Stimulated activated naive B cell treated with anti-CD40 and anti-IgM and Interleukin-4, amounts not matched to agents 10 μg/mL and 1 μg/mL and 100 μg/mL, for 72 hours (primary cell): Measurements from ENCODE around the gene PEDS1.
"Not testable (repeated sequence)": the region's sequence is repeated elsewhere in the genome, so short reads cannot be mapped to it uniquely, and the experiment has no call there.

Experiments
- ATAC-seq, 2 donors: fragments of 150-1000 bp; cut with Tn5 transposase; replicated peaks; 2 replicates each; pipeline ENCODE4 v1.10.0; 2021; ENCODE audit warnings: moderate library complexity in 1 of 2
- DNase-seq: peaks from one replicate; pipeline ENCODE4 v3.0.0; 2021
- H3K27ac Mint-ChIP-seq: one replicate; pipeline ENCODE4 v1.8.0; 2022; ENCODE audit warnings: mild to moderate bottlenecking, mixed read lengths
- H3K27me3 Mint-ChIP-seq, 2 donors: one replicate each; pipeline ENCODE4 v1.8.0; 2022; ENCODE audit warnings: mixed read lengths in 2 of 2
- H3K36me3 Mint-ChIP-seq, 2 donors: one replicate each; pipeline ENCODE4 v1.8.0; 2022; ENCODE audit warnings: mixed read lengths in 2 of 2, mild to moderate bottlenecking in 1 of 2
- H3K4me1 Mint-ChIP-seq, 2 donors: one replicate each; pipeline ENCODE4 v1.8.0; 2022; ENCODE audit warnings: mixed read lengths in 2 of 2, mild to moderate bottlenecking in 1 of 2
- H3K4me3 Mint-ChIP-seq, 2 donors: one replicate each; pipeline ENCODE4 v1.8.0; 2022; ENCODE audit warnings: mild to moderate bottlenecking in 2 of 2, mixed read lengths in 2 of 2, moderate library complexity in 1 of 2
- H3K9me3 Mint-ChIP-seq, 2 donors: one replicate each; pipeline ENCODE4 v1.8.0; 2022; ENCODE audit warnings: mixed read lengths in 2 of 2, mild to moderate bottlenecking in 1 of 2

PEDS1 gene

GRCh38 chr20:50140339-50140859 is 13.1 kb downstream of the PEDS1 start:
- ATAC-seq (no peak), DNase-seq (no peak)
- H3K4me1 Mint-ChIP-seq = peaks cover 20 to 25% of the 10 kb centered on the region in 2 donors
- no peak overlapping the region for H3K27ac Mint-ChIP-seq
- H3K36me3 Mint-ChIP-seq = peaks cover 41 to 57% of the 10 kb centered on the region in 2 donors
- H3K27me3 Mint-ChIP-seq = no peaks in the 10 kb centered on the region
- H3K9me3 Mint-ChIP-seq = no peaks in the 10 kb centered on the region
- H3K4me3 Mint-ChIP-seq = no peak overlapping the region

- Mint-ChIP-seq H3K36me3 (peaks cover 41 to 58% of the 10 kb centered on the region in 2 donors), H3K9me3 (no peaks in the 10 kb centered on the region), H3K4me3 (no peak overlapping the region), H3K27me3 (no peaks in the 10 kb centered on the region), H3K4me1 (peaks cover 20 to 25% of the 10 kb centered on the region in 2 donors), H3K27ac (peak overlapping the region; percentile 17)
- no peak for DNase-seq
- ATAC-seq = no peak
These were observed 14.8 kb downstream of the PEDS1 start for GRCh38 chr20:50138479-50139393.

- H3K27ac Mint-ChIP-seq = no peak overlapping the region
These were observed 15.4 kb downstream of the PEDS1 start for GRCh38 chr20:50138120-50138478.

GRCh38 chr20:50137702-50138101 is 15.8 kb downstream of the PEDS1 start:
- DNase-seq, H3K27ac Mint-ChIP-seq, H3K4me3 Mint-ChIP-seq, H3K27me3 Mint-ChIP-seq, ATAC-seq, H3K9me3 Mint-ChIP-seq: not testable (repeated sequence)
- peaks cover 34 to 57% of the 10 kb centered on the region in 2 donors for H3K36me3 Mint-ChIP-seq
- peaks cover 16 to 17% of the 10 kb centered on the region in 2 donors for H3K4me1 Mint-ChIP-seq

More at GRCh38 chr20:50138120-50138478, 15.4 kb downstream of the PEDS1 start:
- H3K4me3 Mint-ChIP-seq = no peak overlapping the region
- peaks cover 20 to 21% of the 10 kb centered on the region in 2 donors for H3K4me1 Mint-ChIP-seq
- ATAC-seq (no peak), DNase-seq (no peak)
- H3K27me3 Mint-ChIP-seq = no peaks in the 10 kb centered on the region
- H3K9me3 Mint-ChIP-seq = no peaks in the 10 kb centered on the region
- H3K36me3 Mint-ChIP-seq = peaks cover 37 to 57% of the 10 kb centered on the region in 2 donors

GRCh38 chr20:50136822-50137599 is 16.5 kb downstream of the PEDS1 start:
- peaks cover 15 to 20% of the 10 kb centered on the region in 2 donors for H3K4me1 Mint-ChIP-seq
- no peak for DNase-seq
- H3K4me3 Mint-ChIP-seq = no peak overlapping the region
- no peaks in the 10 kb centered on the region for H3K9me3 Mint-ChIP-seq
- no peaks in the 10 kb centered on the region for H3K27me3 Mint-ChIP-seq
- peaks cover 34 to 59% of the 10 kb centered on the region in 2 donors for H3K36me3 Mint-ChIP-seq
- no peak overlapping the region for H3K27ac Mint-ChIP-seq
- ATAC-seq = no peak

GRCh38 chr20:50135157-50135556 is 18.4 kb downstream of the PEDS1 start:
- H3K27me3 Mint-ChIP-seq = not testable (repeated sequence)

GRCh38 chr20:50133474-50134217 is 19.9 kb downstream of the PEDS1 start:
- no peak overlapping the region for H3K4me3 Mint-ChIP-seq
- no peaks in the 10 kb centered on the region for H3K27me3 Mint-ChIP-seq
- H3K36me3 Mint-ChIP-seq = peaks cover 38 to 66% of the 10 kb centered on the region in 2 donors
- H3K9me3 Mint-ChIP-seq = no peaks in the 10 kb centered on the region
- ATAC-seq (peak in 1 of 2 donors; percentile 33), DNase-seq (no peak)
- H3K27ac Mint-ChIP-seq = no peak overlapping the region
- peaks cover 4 to 5% of the 10 kb centered on the region in 2 donors for H3K4me1 Mint-ChIP-seq

More at GRCh38 chr20:50135157-50135556, 18.4 kb downstream of the PEDS1 start:
- not testable (repeated sequence) for H3K27ac Mint-ChIP-seq, DNase-seq, H3K4me3 Mint-ChIP-seq, ATAC-seq, H3K9me3 Mint-ChIP-seq
- Mint-ChIP-seq H3K36me3 (peaks cover 40 to 64% of the 10 kb centered on the region in 2 donors), H3K4me1 (peaks cover 10 to 16% of the 10 kb centered on the region in 2 donors)

GRCh38 chr20:50133041-50133440 is 20.5 kb downstream of the PEDS1 start:
- Mint-ChIP-seq H3K27ac (no peak overlapping the region), H3K36me3 (peaks cover 38 to 69% of the 10 kb centered on the region in 2 donors)
- ATAC-seq = no peak

GRCh38 chr20:50130995-50131394 is 22.5 kb downstream of the PEDS1 start:
- no peak for DNase-seq
- Mint-ChIP-seq H3K4me3 (no peak overlapping the region), H3K27ac (no peak overlapping the region), H3K36me3 (peaks cover 44 to 73% of the 10 kb centered on the region in 2 donors), H3K27me3 (no peaks in the 10 kb centered on the region), H3K4me1 (peaks cover 8 to 15% of the 10 kb centered on the region in 2 donors), H3K9me3 (no peaks in the 10 kb centered on the region)
- no peak for ATAC-seq

More at GRCh38 chr20:50133041-50133440, 20.5 kb downstream of the PEDS1 start:
- Mint-ChIP-seq H3K27me3 (no peaks in the 10 kb centered on the region), H3K4me1 (peaks cover 4 to 5% of the 10 kb centered on the region in 2 donors), H3K9me3 (no peaks in the 10 kb centered on the region), H3K4me3 (no peak overlapping the region)
- DNase-seq = no peak

- DNase-seq (no peak), ATAC-seq (no peak)
- Mint-ChIP-seq H3K36me3 (peaks cover 46 to 71% of the 10 kb centered on the region in 2 donors), H3K27ac (no peak overlapping the region), H3K27me3 (no peaks in the 10 kb centered on the region), H3K9me3 (no peaks in the 10 kb centered on the region), H3K4me1 (peaks cover 8 to 15% of the 10 kb centered on the region in 2 donors), H3K4me3 (no peak overlapping the region)
These were observed 23.2 kb downstream of the PEDS1 start for GRCh38 chr20:50130356-50130723.

GRCh38 chr20:50129662-50130355 is 23.7 kb downstream of the PEDS1 start:
- Mint-ChIP-seq H3K4me3 (no peak overlapping the region), H3K36me3 (peaks cover 49 to 77% of the 10 kb centered on the region in 2 donors), H3K27me3 (no peaks in the 10 kb centered on the region), H3K9me3 (no peaks in the 10 kb centered on the region), H3K4me1 (peaks cover 8 to 15% of the 10 kb centered on the region in 2 donors), H3K27ac (no peak overlapping the region)
- no peak for DNase-seq
- peak; percentile 41 to 58 for ATAC-seq

- Mint-ChIP-seq H3K9me3 (peaks cover 0 to 1% of the 10 kb centered on the region in 2 donors), H3K4me1 (peaks cover 8 to 15% of the 10 kb centered on the region in 2 donors), H3K27ac (no peak overlapping the region), H3K36me3 (peaks cover 61 to 85% of the 10 kb centered on the region in 2 donors), H3K4me3 (no peak overlapping the region), H3K27me3 (no peaks in the 10 kb centered on the region)
- DNase-seq (no peak), ATAC-seq (no peak)
These were observed 25.0 kb downstream of the PEDS1 start for GRCh38 chr20:50128520-50128905.
